ENCODE data around the gene HMGCR. TPM values are rescaled to one million over a fixed set of nuclear protein-coding genes. Genes with fewer than 3 reads are reported as not detected.

Gene HMGCR
- total RNA-seq, 3 donors from 2014 or later (not counting 1 experiment from before 2014, with no cell fraction given): 44.2 to 89.5 (median 62.6) TPM

GRCh38 chr5:75342836-75343235 lies 5.8 kb downstream of the HMGCR start:
- WGBS (ENCODE audit: insufficient coverage): 99% methylated on average over 4 of the region's 4 CpGs

DNA sequence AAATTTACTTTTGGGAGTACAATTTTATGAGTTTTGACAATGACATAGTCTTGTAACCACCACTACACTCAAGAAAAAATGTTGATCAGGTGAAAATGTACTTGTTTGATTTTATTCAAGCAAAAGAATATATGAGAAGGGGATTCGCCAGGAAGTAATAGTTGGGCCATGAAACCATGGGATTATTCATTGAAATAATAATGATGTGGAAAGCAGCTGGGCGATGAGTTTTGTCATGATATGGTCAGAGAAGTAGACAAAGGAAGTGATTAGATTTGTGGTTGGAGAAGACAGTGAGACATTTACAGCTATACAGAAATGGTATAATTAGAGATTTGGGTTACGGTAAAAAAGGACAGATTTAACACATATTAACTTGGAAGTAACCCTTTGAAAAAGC lies 11.2 kb downstream of the HMGCR start:
- H3K27me3 Mint-ChIP-seq (ENCODE audit: low read depth in 2 of 2): no peaks in the 10 kb centered on the region
- Histone ChIP-seq H3K9me3 (ENCODE audit: control insufficient read depth, insufficient read depth, low read length) (no peaks in the 10 kb centered on the region), H3K36me3 (ENCODE audit: control insufficient read depth, insufficient read depth, low read length) (peaks cover 78% of the 10 kb centered on the region), H3K27me3 (ENCODE audit: control insufficient read depth, insufficient read depth, low read length) (no peaks in the 10 kb centered on the region), H3K4me1 (ENCODE audit: control insufficient read depth, insufficient read depth, low read length) (no peaks in the 10 kb centered on the region), H3K27ac (ENCODE audit: low read length) (no peak overlapping the region), H3K4me3 (ENCODE audit: low read length) (no peak overlapping the region)
- TF ChIP-seq, protein P1, sequence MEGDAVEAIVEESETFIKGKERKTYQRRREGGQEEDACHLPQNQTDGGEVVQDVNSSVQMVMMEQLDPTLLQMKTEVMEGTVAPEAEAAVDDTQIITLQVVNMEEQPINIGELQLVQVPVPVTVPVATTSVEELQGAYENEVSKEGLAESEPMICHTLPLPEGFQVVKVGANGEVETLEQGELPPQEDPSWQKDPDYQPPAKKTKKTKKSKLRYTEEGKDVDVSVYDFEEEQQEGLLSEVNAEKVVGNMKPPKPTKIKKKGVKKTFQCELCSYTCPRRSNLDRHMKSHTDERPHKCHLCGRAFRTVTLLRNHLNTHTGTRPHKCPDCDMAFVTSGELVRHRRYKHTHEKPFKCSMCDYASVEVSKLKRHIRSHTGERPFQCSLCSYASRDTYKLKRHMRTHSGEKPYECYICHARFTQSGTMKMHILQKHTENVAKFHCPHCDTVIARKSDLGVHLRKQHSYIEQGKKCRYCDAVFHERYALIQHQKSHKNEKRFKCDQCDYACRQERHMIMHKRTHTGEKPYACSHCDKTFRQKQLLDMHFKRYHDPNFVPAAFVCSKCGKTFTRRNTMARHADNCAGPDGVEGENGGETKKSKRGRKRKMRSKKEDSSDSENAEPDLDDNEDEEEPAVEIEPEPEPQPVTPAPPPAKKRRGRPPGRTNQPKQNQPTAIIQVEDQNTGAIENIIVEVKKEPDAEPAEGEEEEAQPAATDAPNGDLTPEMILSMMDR (IDR thresholded peaks at IDR 0.05): no peak
- no peak overlapping the region for H3K4me3 Mint-ChIP-seq
- intact Hi-C loops (cut with micrococcal nuclease): no loop called here
- no peak overlapping the region for H3K27ac Mint-ChIP-seq
- DNase-seq (no peak), ATAC-seq (no peak)
- 88% methylated on average over 3 of the region's 3 CpGs for WGBS (ENCODE audit: insufficient coverage)
- peaks cover 27% of the 10 kb centered on the region for H3K36me3 Mint-ChIP-seq
- H3K9me3 Mint-ChIP-seq: no peaks in the 10 kb centered on the region
- H3K4me1 Mint-ChIP-seq: no peaks in the 10 kb centered on the region

More at GRCh38 chr5:75342836-75343235, 5.8 kb downstream of the HMGCR start:
- H3K9me3 Mint-ChIP-seq: no peaks in the 10 kb centered on the region
- no peak overlapping the region for H3K4me3 Mint-ChIP-seq
- ATAC-seq: no peak
- peaks cover 19 to 25% of the 10 kb centered on the region in 2 donors for H3K4me1 Mint-ChIP-seq
- TF ChIP-seq, protein P1 (IDR thresholded peaks at IDR 0.05): no peak
- H3K36me3 ChIP-seq (ENCODE audit: control insufficient read depth, insufficient read depth, low read length): peaks cover 33% of the 10 kb centered on the region
- no peak overlapping the region for H3K27ac Mint-ChIP-seq
- H3K27me3 ChIP-seq (ENCODE audit: control insufficient read depth, insufficient read depth, low read length): no peaks in the 10 kb centered on the region
- no peak overlapping the region for H3K27ac ChIP-seq (ENCODE audit: low read length)
- H3K9me3 ChIP-seq (ENCODE audit: control insufficient read depth, insufficient read depth, low read length): no peaks in the 10 kb centered on the region
- no peak for DNase-seq
- intact Hi-C loops (cut with micrococcal nuclease): no loop called here
- peaks cover 1% of the 10 kb centered on the region for H3K4me1 ChIP-seq (ENCODE audit: control insufficient read depth, insufficient read depth, low read length)
- H3K36me3 Mint-ChIP-seq: peaks cover 7% of the 10 kb centered on the region
- H3K27me3 Mint-ChIP-seq (ENCODE audit: low read depth in 2 of 2): no peaks in the 10 kb centered on the region
- H3K4me3 ChIP-seq (ENCODE audit: low read length): no peak overlapping the region

GRCh38 chr5:75349663-75350062 lies 12.6 kb downstream of the HMGCR start:
- DNase-seq: no peak
- Histone ChIP-seq H3K4me1 (ENCODE audit: control insufficient read depth, insufficient read depth, low read length) (no peaks in the 10 kb centered on the region), H3K27ac (ENCODE audit: low read length) (no peak overlapping the region), H3K9me3 (ENCODE audit: control insufficient read depth, insufficient read depth, low read length) (no peaks in the 10 kb centered on the region), H3K4me3 (ENCODE audit: low read length) (no peak overlapping the region), H3K36me3 (ENCODE audit: control insufficient read depth, insufficient read depth, low read length) (peaks cover 78% of the 10 kb centered on the region), H3K27me3 (ENCODE audit: control insufficient read depth, insufficient read depth, low read length) (no peaks in the 10 kb centered on the region)
- WGBS (ENCODE audit: insufficient coverage): 94% methylated on average over 2 of the region's 2 CpGs
- ATAC-seq: no peak
- intact Hi-C loops (cut with micrococcal nuclease): no loop called here
- H3K27me3 Mint-ChIP-seq (ENCODE audit: low read depth in 2 of 2): no peaks in the 10 kb centered on the region
- no peaks in the 10 kb centered on the region for H3K4me1 Mint-ChIP-seq
- H3K4me3 Mint-ChIP-seq: no peak overlapping the region
- TF ChIP-seq, protein P1 (IDR thresholded peaks at IDR 0.05): no peak
- H3K36me3 Mint-ChIP-seq: peaks cover 27% of the 10 kb centered on the region
- H3K9me3 Mint-ChIP-seq: no peaks in the 10 kb centered on the region
- H3K27ac Mint-ChIP-seq: no peak overlapping the region
